ENCODE measurements around the gene PIGM.

The PIGM gene
- 21.6 to 28.5 (median 21.8) reads per million in 3 experiments for total RNA-seq

DNA sequence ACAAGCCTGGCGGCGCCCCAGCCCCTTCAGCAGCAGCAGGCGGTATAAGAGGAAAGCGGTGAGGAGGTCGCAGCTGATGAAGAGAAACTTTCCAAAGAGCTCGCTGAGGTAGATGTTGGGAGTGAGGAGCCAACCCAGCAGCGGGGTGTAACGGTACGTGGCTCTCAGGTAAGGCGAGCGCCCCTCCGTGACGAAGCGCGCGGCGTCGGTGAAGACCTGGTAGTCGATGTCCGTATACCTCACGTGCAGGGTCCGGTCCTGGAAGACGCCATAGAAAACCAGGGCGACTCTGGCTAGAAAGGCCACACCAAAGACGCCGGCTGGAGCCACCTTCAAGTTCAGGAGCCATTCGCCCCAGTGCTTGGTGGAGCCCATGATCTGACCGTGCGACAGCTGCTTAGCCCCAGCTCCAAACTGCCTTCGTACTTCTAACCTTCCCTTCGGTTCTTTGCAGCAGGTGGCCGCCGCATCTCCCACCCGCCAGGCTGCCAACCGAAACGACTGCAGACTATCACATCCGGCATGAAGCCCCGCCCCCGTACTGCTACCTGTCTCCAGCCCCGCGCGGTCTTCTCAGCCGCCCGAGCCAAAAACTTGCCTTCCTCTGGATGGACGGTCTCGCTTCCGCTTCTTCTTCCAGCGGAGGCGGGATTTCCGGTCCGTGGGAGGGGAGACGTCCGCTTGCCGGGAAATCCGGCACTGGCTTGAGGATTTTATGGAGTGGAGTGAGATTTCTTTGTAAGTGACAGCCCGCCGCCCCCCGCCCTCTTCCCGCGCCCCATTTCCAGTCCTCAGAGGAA, at the start of gene PIGM:
PIGM (minus strand) TSS at position 626 of the 800 bp plus-strand sequence; CDS start at position 375, 251 bp downstream.
- peak; percentile 90 for DNase-seq

DNA sequence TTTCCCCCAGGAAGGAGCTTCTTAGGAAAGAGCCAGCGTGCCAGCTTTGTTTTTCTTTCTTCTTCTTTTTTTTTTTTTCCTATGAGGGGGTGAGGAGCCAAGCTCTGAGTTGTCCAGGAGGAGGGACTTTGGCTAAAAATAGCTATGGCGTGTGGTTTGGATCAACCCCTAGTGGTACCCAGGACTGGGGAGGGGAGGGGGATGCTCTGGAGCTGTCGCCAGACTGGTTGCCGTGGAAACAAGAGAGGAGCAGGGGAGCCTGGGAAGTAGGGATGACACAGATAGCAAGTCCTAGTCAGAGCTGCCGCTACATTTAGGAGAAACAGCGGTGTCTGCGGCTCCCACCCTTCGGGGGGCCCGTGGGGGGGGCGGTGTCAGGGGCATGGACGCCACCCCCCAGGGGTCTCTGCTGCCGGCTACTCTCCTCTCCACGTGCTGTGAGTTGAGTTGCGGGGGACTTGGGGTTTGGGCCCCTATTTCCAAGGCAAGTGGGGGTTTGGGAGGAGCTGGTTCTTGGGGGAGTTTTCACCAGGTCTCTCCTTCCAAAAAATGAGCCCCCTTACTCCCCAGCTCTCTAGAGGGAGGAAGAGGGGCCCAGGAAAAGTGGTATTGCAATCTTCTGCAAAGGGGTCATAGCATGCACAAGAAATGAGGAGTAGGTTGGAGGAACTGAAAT, 49.6 kb upstream of the PIGM start, which contains the start of gene KCNJ9:
KCNJ9 (plus strand) TSS at position 278 of the 676 bp plus-strand sequence. CDS start 2,493 bp downstream, outside the sequence.
- no peak for DNase-seq

DNA sequence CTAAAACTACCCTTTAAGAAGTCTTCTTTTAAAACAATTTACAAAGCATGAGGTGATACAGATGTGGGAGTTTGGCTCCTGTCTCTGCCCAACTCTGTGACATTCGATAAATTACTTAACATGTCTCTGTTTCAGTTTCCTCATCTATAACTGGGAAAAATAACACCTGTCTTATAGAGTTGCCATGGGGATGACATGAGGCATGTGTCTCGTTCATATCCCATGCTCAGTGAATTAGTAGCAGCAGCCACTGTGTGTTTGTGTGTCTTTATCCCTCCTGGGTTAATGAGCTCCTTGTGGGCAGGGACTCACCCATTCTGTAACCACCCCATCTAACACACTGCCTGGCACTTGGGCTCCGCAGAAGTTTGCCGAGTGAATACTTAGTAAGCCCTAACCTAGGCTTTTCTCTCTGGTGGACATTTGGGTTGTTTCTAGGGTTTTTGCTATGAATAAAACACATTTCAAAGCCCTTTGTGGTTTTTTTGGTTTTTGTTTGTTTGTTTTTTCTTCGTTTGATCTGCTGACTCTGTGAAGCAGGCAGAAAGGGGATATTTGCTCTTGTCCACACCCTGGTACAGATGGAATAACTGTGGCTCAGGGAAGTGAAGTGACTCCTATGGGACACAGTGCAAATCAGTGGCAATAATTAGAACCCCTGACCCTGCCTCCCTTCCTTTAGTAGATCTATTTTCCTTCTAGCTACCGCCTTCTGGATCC, 48.8 kb upstream of the PIGM start:
- DNase-seq = no peak

DNA sequence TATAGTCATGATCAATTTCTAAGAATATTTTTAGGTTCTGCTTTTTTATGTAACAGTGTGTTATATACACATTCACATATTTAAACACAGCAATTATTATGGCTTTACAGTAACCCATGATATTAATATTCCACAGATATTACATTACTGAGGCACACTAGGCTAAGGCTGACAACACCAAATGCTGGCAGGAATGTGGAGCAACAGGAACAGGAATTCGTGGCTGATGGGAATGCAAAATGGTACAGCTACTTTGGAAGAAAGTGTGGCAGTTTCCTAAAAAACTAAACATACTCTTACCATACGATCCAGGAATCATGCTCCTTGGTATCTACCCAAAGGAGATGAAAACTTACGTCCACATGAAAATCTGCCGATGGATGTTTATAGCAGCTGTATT, 47.7 kb upstream of the PIGM start:
- no peak for DNase-seq

DNA sequence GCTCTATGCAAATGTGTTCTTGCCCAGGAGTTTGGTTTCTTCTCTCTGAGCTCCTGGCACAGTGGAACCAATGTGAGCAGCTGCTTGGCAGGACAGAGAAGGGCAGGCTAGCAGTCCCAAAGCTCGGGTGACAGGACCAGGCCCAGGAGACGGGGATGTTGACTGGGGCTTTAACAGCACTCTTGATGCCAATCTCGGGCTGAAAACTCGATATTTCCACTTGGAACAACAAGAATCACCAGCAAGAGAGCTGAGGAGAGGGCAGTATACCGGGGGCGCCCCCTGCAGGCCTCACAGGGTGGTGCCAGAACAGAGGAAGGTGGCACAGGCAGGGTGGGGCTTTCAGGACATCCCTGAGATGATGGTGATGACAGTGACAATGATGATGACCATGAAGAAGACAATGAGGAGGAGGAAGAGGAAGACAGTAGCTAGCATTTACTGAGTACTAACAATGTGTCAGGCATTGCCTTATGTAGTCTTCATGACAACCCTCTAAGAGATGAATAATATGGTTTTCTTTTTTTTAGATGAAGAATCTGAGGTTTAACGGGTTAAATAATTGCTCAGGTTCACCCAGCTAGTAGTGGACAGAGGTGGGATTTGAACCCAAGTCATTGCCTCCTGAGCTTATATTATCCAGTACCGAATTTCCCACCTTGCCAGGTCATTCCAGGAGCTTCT, 46.9 kb upstream of the PIGM start:
- DNase-seq = peak; percentile 46

DNA sequence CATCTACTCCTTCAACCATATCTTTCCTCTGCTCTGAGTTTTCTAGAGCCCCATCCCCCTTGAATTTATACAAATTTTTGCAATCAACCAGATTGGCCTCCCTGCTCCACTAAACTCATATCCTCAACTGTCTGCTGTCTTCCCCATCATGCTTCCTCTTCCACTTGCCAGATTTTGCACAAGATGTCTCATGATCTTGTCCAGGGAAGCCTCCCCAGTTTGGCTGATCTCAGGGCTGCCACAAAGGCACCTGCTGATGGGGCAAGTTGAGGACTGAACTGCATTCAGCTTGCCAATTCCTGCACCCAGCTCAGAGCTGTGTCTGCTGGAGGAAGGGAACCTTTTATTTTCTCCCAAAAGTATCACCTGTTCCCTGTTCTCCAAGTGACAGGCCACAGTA, 45.7 kb upstream of the PIGM start:
- DNase-seq = no peak

DNA sequence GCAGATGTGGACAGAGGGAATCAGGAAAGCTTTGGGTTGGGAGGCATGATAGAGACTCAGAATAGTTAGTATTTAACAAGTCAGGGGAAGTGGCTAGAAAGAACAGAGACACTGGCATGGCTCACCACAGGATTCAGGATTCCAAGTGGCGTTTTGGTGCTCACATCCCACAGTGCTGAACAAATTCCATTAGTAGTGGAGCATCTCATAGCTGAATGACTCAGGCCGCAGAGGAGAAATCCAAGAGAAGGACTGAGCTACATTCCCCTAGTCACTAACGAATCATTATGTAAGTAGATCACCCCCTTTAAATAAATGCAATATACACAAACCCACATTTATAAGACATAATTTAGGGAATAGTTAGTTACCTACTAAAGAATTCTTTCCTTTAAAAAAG, 44.5 kb upstream of the PIGM start:
- DNase-seq = no peak

DNA sequence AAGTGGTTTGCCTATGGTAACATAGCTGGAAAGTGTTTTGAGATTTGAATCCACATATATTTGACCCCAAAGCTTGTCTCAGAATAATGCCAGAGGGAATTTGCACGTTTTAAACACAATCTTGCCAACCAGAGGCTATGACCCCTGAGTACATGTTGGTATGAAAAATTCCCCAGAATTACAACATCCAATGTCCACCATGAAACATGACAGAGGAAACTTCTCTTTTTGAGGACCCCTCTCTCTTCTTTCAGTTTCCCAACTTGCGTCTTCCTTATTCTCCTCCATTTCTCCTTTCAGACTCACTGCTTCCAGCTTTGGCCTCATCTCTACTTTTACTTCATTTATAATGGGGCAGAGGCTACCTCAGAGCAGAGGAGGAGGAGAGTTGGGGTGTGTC, 44.0 kb upstream of the PIGM start:
- DNase-seq = no peak

DNA sequence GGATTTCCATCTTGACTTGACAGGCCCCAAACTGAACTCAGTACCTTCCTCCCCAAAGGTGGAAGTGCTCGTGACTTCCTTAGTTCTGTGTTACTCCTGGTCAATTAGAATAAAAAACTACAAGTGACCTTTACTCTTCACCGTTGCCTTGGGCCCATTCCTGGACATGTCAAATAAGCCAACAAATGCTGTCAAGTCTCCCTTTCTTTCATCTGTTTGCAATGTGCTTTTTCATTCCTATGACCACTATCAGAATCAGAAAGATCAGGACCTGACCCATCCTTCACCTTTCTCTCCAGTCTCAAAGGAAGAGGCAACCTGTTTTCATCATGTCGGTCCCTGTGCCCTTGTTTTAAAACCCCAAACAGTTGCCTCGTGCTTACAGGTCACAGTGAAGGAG, 43.1 kb upstream of the PIGM start:
- DNase-seq = no peak

DNA sequence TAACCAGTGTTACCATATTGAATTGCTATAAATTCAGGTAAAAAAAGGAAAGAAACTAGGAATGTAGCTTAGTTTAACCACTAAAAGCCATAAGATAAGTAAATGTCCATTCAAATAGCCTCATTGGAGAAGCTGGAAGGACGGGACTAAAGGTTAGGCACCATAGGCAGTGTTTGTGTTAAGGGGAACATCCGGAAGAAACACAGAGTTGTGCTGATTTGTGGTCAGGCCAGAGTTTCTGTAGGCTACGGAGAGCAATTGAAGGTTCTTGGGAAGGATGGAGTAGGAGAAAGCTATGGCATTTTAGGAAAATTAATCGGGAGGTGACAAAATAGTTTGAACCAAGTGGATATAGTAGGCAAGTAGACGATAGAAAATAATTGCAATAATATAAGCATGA, 39.5 kb upstream of the PIGM start:
- no peak for DNase-seq

DNA sequence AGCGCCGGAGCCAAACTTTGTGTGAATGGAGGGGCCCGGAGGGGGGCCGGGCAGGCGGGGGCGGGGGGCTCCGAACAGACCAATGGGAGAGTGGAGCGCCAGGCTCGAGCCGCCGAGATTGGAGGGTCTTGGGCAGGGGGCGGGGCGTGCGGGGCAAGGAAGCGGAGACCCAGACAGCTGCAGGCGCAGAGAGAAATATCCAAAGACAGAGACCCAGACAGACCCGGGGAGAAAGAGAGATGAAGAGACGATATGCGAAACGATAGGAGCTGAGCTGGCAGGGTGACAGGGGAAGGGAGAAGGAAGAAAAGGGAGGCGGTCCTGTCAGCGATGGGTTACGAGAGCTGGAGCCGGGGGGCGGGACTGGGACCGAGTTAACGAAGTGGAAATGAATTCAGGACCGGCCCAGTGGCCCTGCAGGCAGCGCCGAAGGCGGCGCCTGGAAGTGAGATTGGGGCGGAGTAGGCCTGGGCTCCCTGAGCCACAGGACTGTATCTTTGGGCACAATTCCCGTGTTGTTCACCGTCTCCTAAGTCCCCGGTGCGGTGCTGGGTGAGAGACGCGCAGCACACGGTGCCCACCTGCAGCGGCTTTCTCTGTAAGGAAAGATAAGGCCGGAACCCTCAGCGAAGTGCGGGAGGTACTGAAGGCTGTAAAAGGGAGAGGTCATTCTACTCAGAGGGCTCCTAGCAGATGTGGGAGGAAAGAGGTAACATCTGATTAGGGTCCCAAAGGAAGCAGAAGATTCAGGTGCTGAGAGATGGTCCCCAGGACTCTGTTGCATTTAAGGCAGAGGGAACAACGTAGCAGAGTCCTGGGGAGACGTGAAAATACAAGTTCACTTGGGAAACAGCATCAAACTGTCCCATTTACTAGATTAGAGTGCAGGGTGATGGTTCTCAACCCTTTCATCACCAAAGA, 38.7 kb upstream of the PIGM start:
- DNase-seq = peak; percentile 40

DNA sequence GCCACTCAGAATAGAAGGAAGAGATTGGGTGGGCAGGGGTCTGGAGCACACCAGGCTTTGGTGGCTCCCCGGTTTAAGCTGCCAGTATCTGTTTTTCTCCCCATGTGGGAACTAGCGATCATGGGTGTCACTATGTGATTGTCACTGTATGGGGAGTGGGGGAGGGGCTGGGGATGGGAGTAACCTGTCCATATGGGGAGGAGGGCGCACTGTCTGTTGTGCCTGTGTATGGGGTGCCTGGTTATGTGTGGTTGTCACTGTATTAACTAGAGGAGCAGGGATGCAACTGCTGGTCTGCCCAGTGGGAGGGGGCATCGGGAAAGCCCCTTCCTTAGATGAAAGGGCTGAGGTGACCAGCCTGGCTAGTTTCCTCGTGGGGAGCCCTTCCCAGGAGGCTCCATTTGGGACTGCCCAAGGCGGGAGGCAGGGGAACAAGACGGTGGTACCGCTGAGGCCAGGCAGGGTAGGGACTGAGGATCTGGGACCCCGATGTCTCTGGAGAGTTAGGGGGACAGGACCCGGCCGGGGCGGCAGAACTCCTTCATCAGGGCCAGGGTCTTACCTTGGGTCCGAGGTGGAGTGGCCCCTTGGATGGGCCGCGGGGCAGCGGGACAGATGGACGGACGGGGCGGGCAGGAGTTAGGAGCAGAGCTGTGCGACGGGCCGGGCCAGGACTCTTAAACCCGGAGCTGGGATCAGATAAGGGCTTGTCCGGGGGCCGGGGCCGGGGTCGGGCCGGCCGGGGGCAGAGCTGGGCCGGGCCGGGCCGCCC, 37.9 kb upstream of the PIGM start, which contains the start of gene KCNJ10:
KCNJ10 (minus strand) TSS at position 701 of the 772 bp plus-strand sequence. CDS start 27,628 bp downstream, outside the sequence.
- DNase-seq = no peak

DNA sequence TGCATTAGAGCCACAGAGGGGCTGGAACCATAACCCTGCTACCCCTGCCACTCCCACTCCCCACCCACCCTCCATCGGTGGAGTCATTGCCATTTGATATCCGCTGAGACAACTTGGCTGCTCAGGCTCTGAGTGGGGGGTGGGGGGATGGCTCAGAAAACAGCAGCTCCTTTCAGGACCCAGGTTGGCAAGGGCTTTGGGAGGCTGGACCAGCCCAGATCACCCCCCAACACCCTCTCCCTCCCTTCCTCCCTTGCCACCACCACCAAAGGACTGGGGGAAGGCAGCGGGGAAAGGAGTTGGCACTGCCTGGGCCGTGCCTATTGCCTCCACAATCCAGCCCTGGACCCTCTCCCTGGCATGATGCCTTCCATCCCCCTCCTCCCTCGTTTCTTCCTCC, 36.4 kb upstream of the PIGM start:
- DNase-seq = no peak

DNA sequence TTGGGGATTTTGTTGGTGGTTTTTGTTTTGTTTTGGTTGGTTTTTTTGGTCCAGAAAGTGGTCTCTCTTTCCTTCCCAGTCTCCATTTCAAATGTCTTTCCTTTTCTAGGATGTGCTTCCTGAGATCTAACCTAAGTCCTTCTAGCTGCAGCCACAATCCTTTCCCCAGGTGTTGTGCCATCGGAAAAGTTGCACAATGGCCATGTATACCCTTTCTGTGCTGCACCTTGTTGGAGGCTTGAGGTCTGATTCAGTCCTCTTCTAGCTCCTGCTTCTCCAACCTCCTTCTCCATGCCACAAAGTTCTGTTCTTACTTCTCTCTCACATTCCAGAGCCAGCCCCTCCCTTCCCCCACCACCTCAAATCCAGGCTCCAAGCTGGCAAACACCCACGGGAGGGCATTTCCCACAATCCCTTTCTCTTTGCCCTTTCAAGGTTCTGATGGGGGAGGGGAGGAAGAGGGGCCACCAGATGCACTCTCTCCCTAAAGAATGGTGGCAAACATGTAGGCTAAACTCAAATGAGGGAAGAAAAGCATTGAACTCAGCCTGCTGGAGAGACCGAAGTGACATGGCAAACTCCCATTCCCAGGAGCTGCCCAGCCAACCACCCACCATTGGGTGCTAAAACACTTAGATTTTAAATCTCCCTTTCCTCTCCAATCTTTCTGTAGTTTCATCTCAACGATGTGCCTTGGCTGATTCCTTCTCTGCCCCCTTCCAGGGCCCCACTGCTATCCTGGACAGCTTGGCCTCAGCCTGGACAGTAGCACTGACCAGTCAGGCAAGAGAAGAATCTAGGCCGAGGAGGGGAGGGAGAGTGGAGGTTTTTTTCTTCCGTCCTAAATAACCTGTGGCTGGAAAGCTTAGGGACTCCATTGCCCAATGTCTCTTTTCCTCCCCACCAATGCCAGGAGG, 35.3 kb upstream of the PIGM start:
- DNase-seq = no peak

DNA sequence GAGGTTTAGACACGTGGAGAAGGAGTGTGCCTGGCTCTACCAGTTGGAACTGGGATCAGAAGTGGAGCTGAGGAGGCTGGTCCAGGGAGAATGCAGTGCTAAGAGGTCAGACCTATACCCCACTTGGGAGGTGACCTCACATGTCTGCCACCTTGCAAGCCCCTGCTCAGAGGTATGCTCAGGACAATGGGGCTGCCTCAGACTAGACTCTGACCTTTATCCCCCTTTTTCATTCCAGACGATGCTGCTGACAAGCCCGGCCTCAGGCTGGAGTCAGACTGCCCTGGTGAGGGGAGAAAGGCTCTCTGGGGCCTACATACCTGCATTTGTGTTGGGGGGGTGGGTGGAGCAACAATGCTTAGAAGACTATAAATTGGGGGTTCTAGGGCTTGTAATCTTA, 33.0 kb upstream of the PIGM start:
- no peak for DNase-seq

DNA sequence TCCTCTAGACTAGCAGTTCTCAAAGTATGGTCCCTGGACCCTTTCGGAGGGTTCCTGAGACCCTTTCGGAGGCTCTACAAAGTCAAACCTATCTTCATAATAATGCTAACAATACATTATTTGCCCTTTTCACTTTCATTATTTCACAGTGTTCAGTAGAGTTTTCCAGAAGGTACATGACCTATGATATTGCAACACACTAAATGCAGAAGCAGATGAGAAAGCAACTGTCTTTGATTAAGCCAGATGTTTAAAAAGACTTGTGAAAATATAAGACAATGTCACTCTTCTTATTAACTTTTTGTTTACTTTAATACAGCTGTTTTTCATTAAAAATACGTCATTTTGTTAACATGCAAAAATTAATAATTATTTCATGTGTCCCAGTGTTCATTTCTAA, 32.4 kb upstream of the PIGM start:
- no peak for DNase-seq

DNA sequence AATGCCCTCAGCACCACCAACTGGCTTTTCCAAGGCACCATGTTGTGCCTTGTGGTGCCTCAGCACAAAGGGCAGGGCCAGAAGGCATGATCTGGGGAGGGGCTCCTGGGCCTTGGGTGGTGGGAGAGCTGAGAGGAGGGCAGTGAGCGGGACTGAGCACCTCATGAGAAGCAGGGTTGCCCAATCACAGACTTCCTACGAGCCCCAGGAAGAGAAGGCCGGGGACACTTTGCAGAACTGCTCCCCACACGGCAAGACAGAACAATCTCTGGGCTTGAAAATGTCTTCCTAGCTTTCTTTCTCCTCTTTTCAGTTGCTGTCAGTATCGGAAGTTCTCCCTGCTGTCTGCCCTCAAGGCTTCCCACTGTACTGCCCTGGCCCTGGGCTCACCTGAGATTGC, 31.4 kb upstream of the PIGM start:
- no peak for DNase-seq

DNA sequence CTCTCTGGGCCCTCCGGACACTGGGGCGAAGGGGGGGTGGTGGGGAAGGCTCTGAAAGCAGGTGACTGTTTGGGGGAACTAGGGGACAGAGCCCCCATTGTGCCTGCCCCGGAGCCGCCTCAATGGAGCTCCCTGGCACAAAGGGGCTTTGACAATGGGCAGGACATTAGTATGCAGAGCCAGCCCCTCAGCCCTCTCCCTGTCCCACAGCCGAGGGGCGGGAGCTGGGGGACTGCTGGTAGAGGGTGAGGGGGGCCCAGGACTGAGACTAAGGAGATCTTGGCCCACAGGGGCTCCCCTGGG, 30.4 kb upstream of the PIGM start:
- no peak for DNase-seq

DNA sequence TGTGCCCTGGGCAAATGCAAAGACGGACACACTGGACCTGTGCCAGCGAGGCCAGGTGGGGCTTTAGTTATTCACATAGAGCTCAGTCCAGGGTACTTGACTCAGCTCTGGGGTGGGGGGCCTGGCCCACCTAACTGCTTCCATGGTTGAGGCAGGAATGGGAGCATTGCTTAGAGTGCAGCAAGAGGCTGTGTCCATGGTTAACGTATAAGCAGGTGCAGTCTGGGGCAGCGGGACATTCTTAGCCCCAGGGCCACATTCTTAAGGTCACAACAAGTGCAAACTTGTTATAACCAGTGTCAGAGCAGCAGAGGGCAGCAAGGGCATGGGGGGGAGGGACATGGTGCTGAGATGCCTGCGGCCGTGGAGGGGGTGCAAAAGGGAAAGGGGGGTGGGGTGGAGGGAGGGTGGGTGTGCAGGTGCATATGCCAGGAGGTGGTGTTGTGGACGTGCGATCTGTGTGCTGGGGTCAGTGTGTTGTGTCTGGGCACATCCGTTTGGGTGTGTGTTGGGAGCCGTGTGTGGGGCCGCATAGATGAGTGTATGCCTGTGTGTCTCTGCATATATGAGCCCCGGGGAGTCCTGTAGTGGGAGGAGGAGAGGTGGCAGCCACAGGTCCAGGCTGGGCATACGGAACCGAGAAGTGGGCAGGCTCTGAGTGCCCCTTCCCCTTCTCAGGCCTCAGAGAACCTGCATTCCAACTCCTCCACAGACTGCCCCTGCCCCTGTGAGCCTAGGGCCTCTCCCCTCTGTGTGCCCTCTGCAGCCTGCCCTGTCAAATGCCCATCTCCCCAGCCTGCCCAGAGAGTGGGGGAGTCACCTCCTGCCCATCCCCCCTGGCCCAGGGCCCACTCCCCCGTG, 29.8 kb upstream of the PIGM start:
- no peak for DNase-seq

All from central memory CD4-positive, alpha-beta T cell (primary cell).